AG04450 (cell line): Measurements from ENCODE around the gene SP7. TPM values are rescaled to one million over a fixed set of nuclear protein-coding genes. Genes with fewer than 3 reads are reported as not detected.
"Not testable (repeated sequence)": the region's sequence is repeated elsewhere in the genome, so short reads cannot be mapped to it uniquely, and the experiment has no call there.

ENCODE experiments used
- CTCF ChIA-PET: fragments of 300-600, 350-600 bp; formaldehyde crosslinking; extraction: SDS; loops from one replicate; lab custom pipeline; 2022; ENCODE audit warnings: antibody characterized with exemption, inconsistent platforms; lab: Charles Lee
- POLR2A ChIA-PET: fragments of 350-600 bp; formaldehyde crosslinking; extraction: SDS; loops from one replicate; lab custom pipeline; 2021; ENCODE audit warnings: antibody characterized with exemption, inconsistent platforms; lab: Yijun Ruan, JAX
- DNase-seq: peaks from one replicate; pipeline ENCODE4 v3.0.0-alpha.2; 2011; ENCODE audit warnings: low read depth, low spot score
- H3K27ac ChIP-seq: one replicate; pipeline ENCODE4 v1.5.1; 2012; ENCODE audit warnings: low read depth, low read length, control low read depth
- H3K27me3 ChIP-seq: one replicate; pipeline ENCODE4 v1.6.0; 2012; ENCODE audit warnings: low read length; ENCODE audit not compliant: control insufficient read depth, insufficient read depth
- H3K4me3 ChIP-seq: 2 replicates; pipeline ENCODE4 v1.5.1; 2011; ENCODE audit warnings: mild to moderate bottlenecking, low read depth, low read length, control low read depth
- H3K9me3 ChIP-seq: 2 replicates; pipeline ENCODE4 v1.5.1; 2012; ENCODE audit warnings: low read length; ENCODE audit not compliant: control insufficient read depth, insufficient read depth
- CTCF ChIP-seq: IDR thresholded peaks from 2 replicates; pipeline ENCODE4 v1.5.1; 2011; ENCODE audit warnings: low read depth, low read length, control low read depth, inconsistent platforms
- polyA plus RNA-seq: library from polyadenylated mRNA; depleted of rRNA; stranded (reverse); fragments of >200 nt; gene quantifications from 2 replicates; pipeline ENCODE4 v1.2.3, GENCODE V29; 2011

Gene SP7
- polyA plus RNA-seq, 1 experiment, result not detected

GRCh38 chr12:53376747-53377146, 40.6 kb upstream of the SP7 start:
- DNase-seq, result no peak
- ChIA-PET CTCF (interaction anchor here (1.2 kb wide), 1 partner anchor 24 kb away, joined by 6 read pairs; no protein-coding TSS in a partner anchor), POLR2A (no interaction called here)

GRCh38 chr12:53374277-53374676, 38.1 kb upstream of the SP7 start:
- DNase-seq, H3K27me3 ChIP-seq, H3K4me3 ChIP-seq, POLR2A ChIA-PET, H3K27ac ChIP-seq, H3K9me3 ChIP-seq: not testable (repeated sequence)
- CTCF ChIA-PET, result interaction anchor here (2.4 to 3.0 kb wide), 2 partner anchors 21 to 47 kb away, joined by 9 to 19 read pairs; no protein-coding TSS in a partner anchor

More at GRCh38 chr12:53376747-53377146, 40.6 kb upstream of the SP7 start:
- H3K4me3 ChIP-seq, result no peak overlapping the region
- no peak for TF ChIP-seq CTCF
- H3K27ac ChIP-seq, result no peak overlapping the region
- H3K9me3 ChIP-seq, result no peaks in the 10 kb centered on the region; the same call in 1 of the 2 replicates
- H3K27me3 ChIP-seq, result no peaks in the 10 kb centered on the region

GRCh38 chr12:53373554-53374133, 37.5 kb upstream of the SP7 start:
- POLR2A ChIA-PET, H3K9me3 ChIP-seq, DNase-seq, H3K4me3 ChIP-seq, H3K27me3 ChIP-seq: not testable (repeated sequence)
- CTCF ChIA-PET, result interaction anchor here (2.4 to 3.0 kb wide), 2 partner anchors 20 to 48 kb away, joined by 9 to 19 read pairs; no protein-coding TSS in a partner anchor
- H3K27ac ChIP-seq, result peak overlapping the region; percentile 47

GRCh38 chr12:53365245-53365904, 29.2 kb upstream of the SP7 start:
- ChIA-PET CTCF (interaction anchor here (0.7 to 1.2 kb wide), 2 partner anchors 13 to 206 kb away, joined by 3 read pairs; no protein-coding TSS in a partner anchor), POLR2A (interaction anchor here (0.5 kb wide), 1 partner anchor 1054 kb away, joined by 7 read pairs; the partner anchor contains the start of gene ITGA5)
- DNase-seq, result no peak
- Histone ChIP-seq H3K27ac (no peak overlapping the region), H3K9me3 (peaks cover 5% of the 10 kb centered on the region), H3K27me3 (no peaks in the 10 kb centered on the region), H3K4me3 (no peak overlapping the region)
- no peak for TF ChIP-seq CTCF

- CTCF ChIA-PET, result interaction anchor here (0.9 to 2.5 kb wide), 5 partner anchors 9 to 59 kb away, joined by 3 to 24 read pairs (median 6); partner anchors contain the start of gene AAAS
- H3K4me3 ChIP-seq, H3K27ac ChIP-seq, POLR2A ChIA-PET, H3K9me3 ChIP-seq, H3K27me3 ChIP-seq, DNase-seq: not testable (repeated sequence)
Observed at GRCh38 chr12:53361638-53362037, 25.5 kb upstream of the SP7 start.

- DNase-seq, result no peak
- Histone ChIP-seq H3K27ac (no peak overlapping the region), H3K9me3 (no peaks in the 10 kb centered on the region), H3K4me3 (no peak overlapping the region), H3K27me3 (no peaks in the 10 kb centered on the region)
- CTCF ChIA-PET, result interaction anchor here (1.0 to 2.3 kb wide), 4 partner anchors 13 to 150 kb away, joined by 3 to 10 read pairs (median 5); no protein-coding TSS in a partner anchor
- TF ChIP-seq CTCF, result no peak
- POLR2A ChIA-PET, result no interaction called here
Observed at GRCh38 chr12:53358836-53359419, 22.8 kb upstream of the SP7 start.
